Measurements from ENCODE around the gene LRRC27.

LRRC27 gene

GRCh38 chr10:132357286-132358058 is 25.5 kb downstream of the LRRC27 start:
- no peak for ATAC-seq
- TF ChIP-seq TOX (CRISPR knock-in tag; IDR thresholded peaks at IDR 0.05; ENCODE audit: borderline replicate concordance): no peak

GRCh38 chr10:132359305-132360040 is 27.5 kb downstream of the LRRC27 start:
- no peak for ATAC-seq
- TF ChIP-seq PATZ1 (CRISPR knock-in tag; IDR thresholded peaks at IDR 0.05; ENCODE audit: borderline replicate concordance): no peak
- no peak for TF ChIP-seq ZNF8 (CRISPR knock-in tag; IDR thresholded peaks at IDR 0.05)
- no peak for TF ChIP-seq SNAI2 (CRISPR knock-in tag; IDR thresholded peaks at IDR 0.05)
- no peak for TF ChIP-seq CREB5 (CRISPR knock-in tag; IDR thresholded peaks at IDR 0.05; ENCODE audit: low read depth)
- no peak for TF ChIP-seq ZNF70 (CRISPR knock-in tag; IDR thresholded peaks at IDR 0.05)
- TF ChIP-seq ARNTL (CRISPR knock-in tag; IDR thresholded peaks at IDR 0.05; ENCODE audit: borderline replicate concordance, low read depth): no peak
- no peak for TF ChIP-seq OSR1 (CRISPR knock-in tag; IDR thresholded peaks at IDR 0.05)
- TF ChIP-seq GLIS3 (CRISPR knock-in tag; IDR thresholded peaks at IDR 0.05): no peak
- no peak for TF ChIP-seq TOX (CRISPR knock-in tag; IDR thresholded peaks at IDR 0.05; ENCODE audit: borderline replicate concordance)
- no peak for TF ChIP-seq RARB (CRISPR knock-in tag; IDR thresholded peaks at IDR 0.05)
- no peak for TF ChIP-seq TCF4 (CRISPR knock-in tag; IDR thresholded peaks at IDR 0.05; ENCODE audit: borderline replicate concordance)

GRCh38 chr10:132360766-132361447 is 28.9 kb downstream of the LRRC27 start:
- ATAC-seq: peak; percentile 79
- TF ChIP-seq ZNF8 (CRISPR knock-in tag; IDR thresholded peaks at IDR 0.05): no peak
- TF ChIP-seq ZFP3 (CRISPR knock-in tag; IDR thresholded peaks at IDR 0.05): no peak
- no peak for TF ChIP-seq CREB5 (CRISPR knock-in tag; IDR thresholded peaks at IDR 0.05; ENCODE audit: low read depth)
- no peak for TF ChIP-seq POU6F1 (CRISPR knock-in tag; IDR thresholded peaks at IDR 0.05; ENCODE audit: borderline replicate concordance, low read depth)
- no peak for TF ChIP-seq CSRNP3 (CRISPR knock-in tag; IDR thresholded peaks at IDR 0.05)
- TF ChIP-seq GLIS3 (CRISPR knock-in tag; IDR thresholded peaks at IDR 0.05): no peak
- no peak for TF ChIP-seq OSR1 (CRISPR knock-in tag; IDR thresholded peaks at IDR 0.05)
- TF ChIP-seq CSDC2 (CRISPR knock-in tag; IDR thresholded peaks at IDR 0.05): no peak
- TF ChIP-seq RARB (CRISPR knock-in tag; IDR thresholded peaks at IDR 0.05): no peak
- no peak for TF ChIP-seq TCF4 (CRISPR knock-in tag; IDR thresholded peaks at IDR 0.05; ENCODE audit: borderline replicate concordance)
- TF ChIP-seq PPARA (CRISPR knock-in tag; IDR thresholded peaks at IDR 0.05; ENCODE audit: borderline replicate concordance): no peak
- TF ChIP-seq BACH2 (CRISPR knock-in tag; IDR thresholded peaks at IDR 0.05; ENCODE audit: borderline replicate concordance): no peak
- no peak for TF ChIP-seq ZNF70 (CRISPR knock-in tag; IDR thresholded peaks at IDR 0.05)
